DMS79 treated with DMSO at 0.1 percent for 48 hours (cell line): ENCODE data around the gene MED12L.
"Not testable (repeated sequence)": the region's sequence is repeated elsewhere in the genome, so short reads cannot be mapped to it uniquely, and the experiment has no call there.

ENCODE experiments used
- DNase-seq: peaks from one replicate; lab custom pipeline; 2025; lab: John Stamatoyannopoulos, UW

Gene MED12L

GRCh38 chr3:151214459-151214858, 129.0 kb downstream of the MED12L start:
- DNase-seq: no peak

- no peak for DNase-seq
Measured at GRCh38 chr3:151216641-151217607, 131.5 kb downstream of the MED12L start.

- no peak for DNase-seq
Measured at GRCh38 chr3:151218136-151218535, 132.7 kb downstream of the MED12L start.

- peak; percentile 18 for DNase-seq
Measured at GRCh38 chr3:151219056-151219455, 133.6 kb downstream of the MED12L start.

- no peak for DNase-seq
Measured at GRCh38 chr3:151224268-151224866, 138.9 kb downstream of the MED12L start.

GRCh38 chr3:151225040-151225975, 139.8 kb downstream of the MED12L start:
- DNase-seq: no peak

GRCh38 chr3:151226088-151226563, 140.7 kb downstream of the MED12L start:
- DNase-seq: no peak

- DNase-seq: no peak
Measured at GRCh38 chr3:151226825-151227224, 141.4 kb downstream of the MED12L start.

- DNase-seq: no peak
Measured at GRCh38 chr3:151227266-151227806, 141.9 kb downstream of the MED12L start.

- DNase-seq: peak; percentile 43
Measured at GRCh38 chr3:151227807-151228665, 142.6 kb downstream of the MED12L start.

- no peak for DNase-seq
Measured at GRCh38 chr3:151228666-151229040, 143.2 kb downstream of the MED12L start.

- DNase-seq: no peak
Measured at GRCh38 chr3:151230646-151231045, 145.2 kb downstream of the MED12L start.

- DNase-seq: not testable (repeated sequence)
Measured at GRCh38 chr3:151232403-151232802, 146.9 kb downstream of the MED12L start.

GRCh38 chr3:151232991-151233390, 147.5 kb downstream of the MED12L start:
- no peak for DNase-seq

- DNase-seq: no peak
Measured at GRCh38 chr3:151234825-151235224, 149.4 kb downstream of the MED12L start.

- no peak for DNase-seq
Measured at GRCh38 chr3:151236316-151236715, 150.9 kb downstream of the MED12L start.

GRCh38 chr3:151236736-151237135, 151.3 kb downstream of the MED12L start:
- no peak for DNase-seq

GRCh38 chr3:151242006-151242405, 156.5 kb downstream of the MED12L start:
- not testable (repeated sequence) for DNase-seq

GRCh38 chr3:151248772-151249337, 163.4 kb downstream of the MED12L start:
- DNase-seq: no peak

GRCh38 chr3:151256749-151257148, 171.3 kb downstream of the MED12L start:
- DNase-seq: no peak
